NCI-H748 treated with DMSO at 0.1 percent for 48 hours (cell line): ENCODE measurements around the gene ACTL8.
A peak's percentile ranks its signal among the peaks of the same experiment; 100 is the strongest.

Experiments used
- DNase-seq: peaks from one replicate; lab custom pipeline; 2025; lab: John Stamatoyannopoulos, UW

ACTL8 gene

GRCh38 chr1:17846341-17846740, 91.2 kb downstream of the ACTL8 start:
- DNase-seq: no peak

- no peak for DNase-seq
Measured at GRCh38 chr1:17847111-17847510, 92.0 kb downstream of the ACTL8 start.

- no peak for DNase-seq
Measured at GRCh38 chr1:17849216-17849615, 94.1 kb downstream of the ACTL8 start.

- DNase-seq: no peak
Measured at GRCh38 chr1:17851056-17851455, 95.9 kb downstream of the ACTL8 start.

- no peak for DNase-seq
Measured at GRCh38 chr1:17852383-17852782, 97.2 kb downstream of the ACTL8 start.

- no peak for DNase-seq
Measured at GRCh38 chr1:17853241-17853935, 98.3 kb downstream of the ACTL8 start.

- no peak for DNase-seq
Measured at GRCh38 chr1:17856496-17857108, 101.5 kb downstream of the ACTL8 start.

- no peak for DNase-seq
Measured at GRCh38 chr1:17857109-17857499, 102.0 kb downstream of the ACTL8 start.

GRCh38 chr1:17857996-17858395, 102.9 kb downstream of the ACTL8 start:
- no peak for DNase-seq

GRCh38 chr1:17860812-17861211, 105.7 kb downstream of the ACTL8 start:
- DNase-seq: no peak

- DNase-seq: peak; percentile 48
Measured at GRCh38 chr1:17861685-17862084, 106.6 kb downstream of the ACTL8 start.

GRCh38 chr1:17862121-17862520, 107.0 kb downstream of the ACTL8 start:
- DNase-seq: no peak

- DNase-seq: no peak
Measured at GRCh38 chr1:17865912-17866739, 111.0 kb downstream of the ACTL8 start.

- DNase-seq: no peak
Measured at GRCh38 chr1:17866740-17867029, 111.6 kb downstream of the ACTL8 start.

GRCh38 chr1:17867470-17867869, 112.3 kb downstream of the ACTL8 start:
- no peak for DNase-seq

- no peak for DNase-seq
Measured at GRCh38 chr1:17869815-17870214, 114.7 kb downstream of the ACTL8 start.

- no peak for DNase-seq
Measured at GRCh38 chr1:17870679-17871078, 115.5 kb downstream of the ACTL8 start.

GRCh38 chr1:17873007-17873675, 118.0 kb downstream of the ACTL8 start:
- DNase-seq: no peak

GRCh38 chr1:17874231-17874630, 119.1 kb downstream of the ACTL8 start:
- DNase-seq: no peak

GRCh38 chr1:17874710-17875109, 119.6 kb downstream of the ACTL8 start:
- DNase-seq: no peak

- DNase-seq: no peak
Measured at GRCh38 chr1:17875171-17875881, 120.2 kb downstream of the ACTL8 start.

GRCh38 chr1:17875882-17876280, 120.7 kb downstream of the ACTL8 start:
- no peak for DNase-seq
